ENCODE data around the gene KLK8. TPM values are rescaled to one million over a fixed set of nuclear protein-coding genes. Genes with fewer than 3 reads are reported as not detected.

Gene KLK8
- total and polyA plus RNA-seq, 4 donors, result not detected

DNA sequence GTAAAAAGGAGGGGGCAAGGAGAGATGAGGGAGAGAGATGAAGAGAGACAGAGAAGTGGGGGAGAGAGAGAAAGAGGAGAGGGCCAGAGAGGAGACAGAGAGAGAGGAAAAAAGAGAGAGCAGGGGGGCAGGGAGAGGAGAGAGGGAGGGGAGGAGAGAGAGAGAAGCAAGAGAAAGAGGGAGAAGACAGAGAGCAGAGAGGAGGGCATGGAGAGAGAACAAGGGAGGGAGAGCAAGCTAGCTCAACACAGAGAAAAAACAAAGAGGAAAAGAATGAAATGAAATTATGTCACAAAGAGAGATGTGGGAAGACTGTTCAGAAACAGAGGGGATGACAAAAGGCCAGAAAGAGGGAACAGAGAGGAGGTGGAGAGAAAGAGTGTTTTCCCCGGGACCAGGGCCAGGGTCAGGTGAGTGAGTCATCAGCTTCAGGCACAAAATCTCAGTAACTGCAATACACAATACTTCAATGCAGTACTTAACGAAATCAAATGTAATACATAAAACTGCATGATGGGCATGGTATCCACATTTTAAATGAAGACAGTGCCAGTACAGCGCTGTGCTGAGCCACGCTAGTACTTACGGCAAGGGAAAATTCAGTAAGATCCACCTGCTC is 22.5 kb downstream of the KLK8 start:
- no peak for DNase-seq (ENCODE audit: low spot score)
- peaks cover 0 to 5% (median 2%) of the 10 kb centered on the region in 4 donors for H3K27me3 ChIP-seq (ENCODE audit: control insufficient read depth in 4 of 4, insufficient read depth in 4 of 4, low read length in 3 of 4)

DNA sequence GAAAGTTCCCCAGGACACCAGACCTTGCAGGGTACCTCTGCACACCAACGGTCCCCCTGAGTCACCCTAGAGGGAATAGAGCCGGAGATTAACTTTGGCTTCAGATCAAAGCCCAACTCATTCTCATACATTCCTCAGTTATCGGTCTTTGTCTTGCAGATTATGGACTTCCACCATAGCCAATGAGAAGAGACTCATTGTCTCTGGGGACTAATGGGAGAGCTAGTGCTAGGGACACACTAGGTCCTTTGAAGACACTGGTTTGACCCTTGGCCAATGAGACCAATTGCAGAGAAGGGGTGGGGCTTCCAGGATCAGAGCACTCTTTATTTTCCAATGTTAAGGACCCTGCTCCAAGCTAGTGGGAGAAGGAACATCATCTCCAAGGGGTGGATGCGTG is 23.8 kb downstream of the KLK8 start:
- H3K9me3 ChIP-seq (ENCODE audit: control insufficient read depth in 4 of 4, low read length in 3 of 4), result no peaks in the 10 kb centered on the region
- peaks cover 0 to 3% (median under 1%) of the 10 kb centered on the region in 4 donors for H3K27me3 ChIP-seq (ENCODE audit: control insufficient read depth in 4 of 4, insufficient read depth in 4 of 4, low read length in 3 of 4)
- DNase-seq (ENCODE audit: low spot score), result no peak
- H3K4me3 ChIP-seq (ENCODE audit: low read depth in 1 of 3, low read length in 3 of 3), result no peak overlapping the region
- no peak overlapping the region for H3K9ac ChIP-seq (ENCODE audit: low read depth in 1 of 2, low read length in 2 of 2)
- H3K27ac ChIP-seq (ENCODE audit: low read depth in 1 of 2, low read length in 2 of 2), result no peak overlapping the region
- TF ChIP-seq GABPA (IDR thresholded peaks at IDR 0.05 in 1 of 2, conservative IDR thresholded peaks at IDR 0.05 in 1 of 2), result no peak
- TF ChIP-seq, protein P1, sequence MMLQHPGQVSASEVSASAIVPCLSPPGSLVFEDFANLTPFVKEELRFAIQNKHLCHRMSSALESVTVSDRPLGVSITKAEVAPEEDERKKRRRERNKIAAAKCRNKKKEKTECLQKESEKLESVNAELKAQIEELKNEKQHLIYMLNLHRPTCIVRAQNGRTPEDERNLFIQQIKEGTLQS (IDR thresholded peaks at IDR 0.05), result no peak
- no peak for TF ChIP-seq HNF4G (IDR thresholded peaks at IDR 0.05)
- no peak for TF ChIP-seq FOXA1 (IDR thresholded peaks at IDR 0.05)
- TF ChIP-seq RAD21 (IDR thresholded peaks at IDR 0.05), result no peak
- TF ChIP-seq JUND (IDR thresholded peaks at IDR 0.05), result no peak
- TF ChIP-seq, protein P2, sequence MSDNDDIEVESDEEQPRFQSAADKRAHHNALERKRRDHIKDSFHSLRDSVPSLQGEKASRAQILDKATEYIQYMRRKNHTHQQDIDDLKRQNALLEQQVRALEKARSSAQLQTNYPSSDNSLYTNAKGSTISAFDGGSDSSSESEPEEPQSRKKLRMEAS (IDR thresholded peaks at IDR 0.05), result no peak
- TF ChIP-seq, protein P3, sequence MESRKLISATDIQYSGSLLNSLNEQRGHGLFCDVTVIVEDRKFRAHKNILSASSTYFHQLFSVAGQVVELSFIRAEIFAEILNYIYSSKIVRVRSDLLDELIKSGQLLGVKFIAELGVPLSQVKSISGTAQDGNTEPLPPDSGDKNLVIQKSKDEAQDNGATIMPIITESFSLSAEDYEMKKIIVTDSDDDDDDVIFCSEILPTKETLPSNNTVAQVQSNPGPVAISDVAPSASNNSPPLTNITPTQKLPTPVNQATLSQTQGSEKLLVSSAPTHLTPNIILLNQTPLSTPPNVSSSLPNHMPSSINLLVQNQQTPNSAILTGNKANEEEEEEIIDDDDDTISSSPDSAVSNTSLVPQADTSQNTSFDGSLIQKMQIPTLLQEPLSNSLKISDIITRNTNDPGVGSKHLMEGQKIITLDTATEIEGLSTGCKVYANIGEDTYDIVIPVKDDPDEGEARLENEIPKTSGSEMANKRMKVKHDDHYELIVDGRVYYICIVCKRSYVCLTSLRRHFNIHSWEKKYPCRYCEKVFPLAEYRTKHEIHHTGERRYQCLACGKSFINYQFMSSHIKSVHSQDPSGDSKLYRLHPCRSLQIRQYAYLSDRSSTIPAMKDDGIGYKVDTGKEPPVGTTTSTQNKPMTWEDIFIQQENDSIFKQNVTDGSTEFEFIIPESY (IDR thresholded peaks at IDR 0.05), result no peak
- no peak for TF ChIP-seq TAF1 (conservative IDR thresholded peaks at IDR 0.05)
- TF ChIP-seq FOXA2 (IDR thresholded peaks at IDR 0.05), result no peak
- TF ChIP-seq, protein P4, sequence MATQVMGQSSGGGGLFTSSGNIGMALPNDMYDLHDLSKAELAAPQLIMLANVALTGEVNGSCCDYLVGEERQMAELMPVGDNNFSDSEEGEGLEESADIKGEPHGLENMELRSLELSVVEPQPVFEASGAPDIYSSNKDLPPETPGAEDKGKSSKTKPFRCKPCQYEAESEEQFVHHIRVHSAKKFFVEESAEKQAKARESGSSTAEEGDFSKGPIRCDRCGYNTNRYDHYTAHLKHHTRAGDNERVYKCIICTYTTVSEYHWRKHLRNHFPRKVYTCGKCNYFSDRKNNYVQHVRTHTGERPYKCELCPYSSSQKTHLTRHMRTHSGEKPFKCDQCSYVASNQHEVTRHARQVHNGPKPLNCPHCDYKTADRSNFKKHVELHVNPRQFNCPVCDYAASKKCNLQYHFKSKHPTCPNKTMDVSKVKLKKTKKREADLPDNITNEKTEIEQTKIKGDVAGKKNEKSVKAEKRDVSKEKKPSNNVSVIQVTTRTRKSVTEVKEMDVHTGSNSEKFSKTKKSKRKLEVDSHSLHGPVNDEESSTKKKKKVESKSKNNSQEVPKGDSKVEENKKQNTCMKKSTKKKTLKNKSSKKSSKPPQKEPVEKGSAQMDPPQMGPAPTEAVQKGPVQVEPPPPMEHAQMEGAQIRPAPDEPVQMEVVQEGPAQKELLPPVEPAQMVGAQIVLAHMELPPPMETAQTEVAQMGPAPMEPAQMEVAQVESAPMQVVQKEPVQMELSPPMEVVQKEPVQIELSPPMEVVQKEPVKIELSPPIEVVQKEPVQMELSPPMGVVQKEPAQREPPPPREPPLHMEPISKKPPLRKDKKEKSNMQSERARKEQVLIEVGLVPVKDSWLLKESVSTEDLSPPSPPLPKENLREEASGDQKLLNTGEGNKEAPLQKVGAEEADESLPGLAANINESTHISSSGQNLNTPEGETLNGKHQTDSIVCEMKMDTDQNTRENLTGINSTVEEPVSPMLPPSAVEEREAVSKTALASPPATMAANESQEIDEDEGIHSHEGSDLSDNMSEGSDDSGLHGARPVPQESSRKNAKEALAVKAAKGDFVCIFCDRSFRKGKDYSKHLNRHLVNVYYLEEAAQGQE (IDR thresholded peaks at IDR 0.05), result no peak
- H3K4me1 ChIP-seq (ENCODE audit: control insufficient read depth in 4 of 4, insufficient read depth in 4 of 4, low read length in 3 of 4), result no peaks in the 10 kb centered on the region
- no peaks in the 10 kb centered on the region for H3K36me3 ChIP-seq (ENCODE audit: control insufficient read depth in 4 of 4, insufficient read depth in 3 of 4, low read depth in 1 of 4, low read length in 3 of 4)
- WGBS, result 76% methylated on average over 4 of the region's 4 CpGs

More for the DNA sequence above, 22.5 kb downstream of the KLK8 start:
- WGBS, result 72% methylated on average over 5 of the region's 5 CpGs
- Histone ChIP-seq H3K4me3 (ENCODE audit: low read depth in 1 of 3, low read length in 3 of 3) (no peak overlapping the region), H3K27ac (ENCODE audit: low read depth in 1 of 2, low read length in 2 of 2) (no peak overlapping the region), H3K9me3 (ENCODE audit: control insufficient read depth in 4 of 4, low read length in 3 of 4) (no peaks in the 10 kb centered on the region), H3K36me3 (ENCODE audit: control insufficient read depth in 4 of 4, insufficient read depth in 3 of 4, low read depth in 1 of 4, low read length in 3 of 4) (no peaks in the 10 kb centered on the region), H3K4me1 (ENCODE audit: control insufficient read depth in 4 of 4, insufficient read depth in 4 of 4, low read length in 3 of 4) (no peaks in the 10 kb centered on the region), H3K9ac (ENCODE audit: low read depth in 1 of 2, low read length in 2 of 2) (no peak overlapping the region)
- no peak for TF ChIP-seq FOXA1 (IDR thresholded peaks at IDR 0.05)
- no peak for TF ChIP-seq FOXA2 (IDR thresholded peaks at IDR 0.05)
- no peak for TF ChIP-seq JUND (IDR thresholded peaks at IDR 0.05)
- no peak for TF ChIP-seq RAD21 (IDR thresholded peaks at IDR 0.05)
- TF ChIP-seq, protein P1 (IDR thresholded peaks at IDR 0.05), result no peak
- TF ChIP-seq, protein P3 (IDR thresholded peaks at IDR 0.05), result no peak
- TF ChIP-seq NR2F2 (IDR thresholded peaks at IDR 0.05), result no peak
- TF ChIP-seq, protein P4 (IDR thresholded peaks at IDR 0.05), result no peak

Data from liver (tissue), 9 donors.